GM19372 (cell line): ENCODE results near the gene COL12A1.

ENCODE experiments used
- ATAC-seq: cut with Tn5 transposase; IDR thresholded peaks from one replicate; pipeline ENCODE4 v1.9.1; 2021; ENCODE audit warnings: mild to moderate bottlenecking, low read depth, moderate library complexity; ENCODE audit not compliant: unreplicated experiment

Gene COL12A1

GRCh38 chr6:75077701-75078100 lies 128.2 kb downstream of the COL12A1 start:
- ATAC-seq: no peak

- no peak for ATAC-seq
Measured at GRCh38 chr6:75076009-75076408, 129.8 kb downstream of the COL12A1 start.

- ATAC-seq: no peak
Measured at GRCh38 chr6:75070244-75070643, 135.6 kb downstream of the COL12A1 start.

GRCh38 chr6:75065523-75065922 lies 140.3 kb downstream of the COL12A1 start:
- no peak for ATAC-seq

- no peak for ATAC-seq
Measured at GRCh38 chr6:75052491-75052890, 153.4 kb downstream of the COL12A1 start.

GRCh38 chr6:75049308-75049707 lies 156.5 kb downstream of the COL12A1 start:
- ATAC-seq: no peak

- ATAC-seq: no peak
Measured at GRCh38 chr6:75044846-75045245, 161.0 kb downstream of the COL12A1 start.

GRCh38 chr6:75041381-75041780 lies 164.5 kb downstream of the COL12A1 start:
- no peak for ATAC-seq
